Hematopoietic multipotent progenitor cell treated with erythropoietin and hydrocortisone succinate and interleukin-3 and kit ligand, for 6 days (in vitro differentiated cells): ENCODE results near the gene PSD4.

Source experiments
- DNase-seq: peaks from one replicate; pipeline ENCODE4 v3.0.0-alpha.2; 2015

Gene PSD4

DNA sequence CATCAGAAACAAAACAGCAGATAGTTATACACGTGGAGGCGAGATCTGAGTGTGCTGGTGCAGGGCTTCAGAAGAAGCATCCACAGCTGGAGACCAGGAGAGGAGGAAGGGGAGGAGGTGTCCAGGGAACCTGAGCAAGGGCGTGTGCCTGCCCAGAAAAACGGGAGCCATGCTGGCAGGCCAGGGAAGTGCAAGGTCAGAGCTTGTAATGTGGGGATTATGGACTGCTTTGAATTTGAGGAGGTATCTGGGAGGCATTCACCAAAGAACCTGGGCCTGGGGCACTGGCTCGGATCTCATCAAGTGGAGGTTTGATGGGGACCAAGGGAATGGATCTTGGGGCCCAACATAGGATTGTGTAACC lies 12.6 kb downstream of the PSD4 start:
- DNase-seq, result no peak

DNA sequence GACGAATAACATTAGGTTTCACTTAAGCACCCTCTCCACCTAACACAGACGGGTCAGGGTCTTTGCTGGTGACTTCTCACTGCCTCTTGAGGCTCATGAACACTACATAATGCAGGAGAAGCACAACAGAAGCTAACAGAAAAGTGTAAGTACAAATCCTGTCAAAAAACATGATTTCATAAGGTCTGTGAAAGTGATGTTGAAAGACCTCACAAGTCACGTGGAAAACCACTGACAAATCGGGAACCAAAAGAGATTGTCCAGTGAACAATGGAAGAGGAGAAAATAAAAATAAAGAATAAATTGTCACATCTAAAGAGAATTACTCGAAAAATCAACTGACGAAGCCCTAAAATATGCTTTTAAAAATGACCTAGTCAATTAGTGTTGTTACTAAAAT lies 14.0 kb downstream of the PSD4 start:
- no peak for DNase-seq

DNA sequence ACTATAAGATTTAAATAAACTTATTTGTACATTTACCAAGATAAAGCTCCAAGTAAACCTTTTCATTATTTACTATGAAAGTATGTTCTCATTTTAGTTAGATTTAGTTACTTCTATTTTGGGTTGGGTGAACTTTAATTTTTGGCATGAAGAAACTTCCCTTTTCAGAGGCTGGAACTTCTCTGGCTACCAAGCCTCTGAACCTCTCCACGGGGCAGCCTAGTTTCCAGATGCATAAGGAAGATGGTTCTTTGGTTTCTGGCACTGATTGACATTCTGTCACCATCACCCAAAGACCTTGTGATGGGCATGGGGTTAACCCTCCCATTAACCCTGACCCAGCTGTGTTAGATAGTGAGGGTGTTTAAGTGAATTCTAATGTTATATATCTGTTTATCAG lies 17.1 kb downstream of the PSD4 start:
- DNase-seq, result no peak

DNA sequence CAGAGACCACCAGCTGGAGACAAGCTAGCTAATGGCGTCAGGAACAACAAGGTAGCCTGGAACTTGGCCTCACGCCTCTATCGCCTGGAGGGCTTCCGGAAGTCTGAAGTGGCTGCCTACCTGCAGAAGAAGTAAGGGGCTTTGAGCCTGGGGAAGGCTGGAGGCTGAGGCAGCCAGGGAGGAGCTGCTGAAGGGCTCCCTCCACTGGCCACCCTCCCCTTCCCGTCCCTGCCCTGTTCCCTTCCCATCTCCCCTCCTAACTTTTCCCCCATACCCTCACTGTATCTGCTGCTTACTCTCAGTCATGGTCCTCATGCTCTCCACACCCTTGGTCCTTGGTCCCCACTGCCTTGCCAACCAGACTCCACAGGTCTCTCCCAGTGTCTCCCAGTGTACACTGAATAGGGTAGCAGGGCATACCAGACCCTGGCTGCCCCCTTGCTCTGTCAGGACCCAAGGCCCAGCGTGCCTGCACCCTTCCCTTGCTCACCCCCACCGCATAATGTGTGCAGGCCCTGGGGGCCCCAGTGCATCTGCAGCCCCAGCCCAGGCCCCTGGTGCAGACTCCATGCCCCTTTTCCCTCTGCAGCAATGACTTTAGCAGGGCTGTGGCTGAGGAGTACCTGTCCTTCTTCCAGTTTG lies 18.8 kb downstream of the PSD4 start:
- no peak for DNase-seq

DNA sequence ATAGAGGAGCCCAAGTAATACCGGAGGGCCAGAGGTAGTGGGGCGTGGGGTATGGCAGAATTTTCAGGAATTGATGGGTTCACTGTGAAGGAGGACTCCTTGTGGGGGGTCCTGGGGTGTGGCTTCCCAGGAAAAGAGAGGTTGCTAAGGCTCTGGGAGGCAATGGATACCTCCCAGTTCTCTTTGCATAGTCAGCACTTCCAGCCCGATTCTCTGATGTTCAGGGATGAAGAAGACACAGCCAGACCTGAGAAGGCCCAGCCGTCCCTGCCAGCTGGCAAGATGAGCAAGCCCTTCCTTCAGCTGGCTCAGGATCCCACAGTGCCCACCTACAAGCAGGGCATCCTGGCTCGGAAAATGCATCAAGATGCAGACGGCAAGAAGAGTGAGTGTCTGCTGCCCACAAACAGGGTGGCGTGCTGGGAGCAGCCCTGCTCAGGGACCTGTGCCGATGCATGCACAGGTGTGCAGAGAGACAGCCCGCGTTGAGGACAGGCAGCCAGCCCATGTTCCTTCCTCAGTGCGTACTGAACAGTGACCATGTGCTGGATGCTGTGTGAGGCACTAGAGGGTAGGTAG lies 22.2 kb downstream of the PSD4 start:
- DNase-seq, result no peak

DNA sequence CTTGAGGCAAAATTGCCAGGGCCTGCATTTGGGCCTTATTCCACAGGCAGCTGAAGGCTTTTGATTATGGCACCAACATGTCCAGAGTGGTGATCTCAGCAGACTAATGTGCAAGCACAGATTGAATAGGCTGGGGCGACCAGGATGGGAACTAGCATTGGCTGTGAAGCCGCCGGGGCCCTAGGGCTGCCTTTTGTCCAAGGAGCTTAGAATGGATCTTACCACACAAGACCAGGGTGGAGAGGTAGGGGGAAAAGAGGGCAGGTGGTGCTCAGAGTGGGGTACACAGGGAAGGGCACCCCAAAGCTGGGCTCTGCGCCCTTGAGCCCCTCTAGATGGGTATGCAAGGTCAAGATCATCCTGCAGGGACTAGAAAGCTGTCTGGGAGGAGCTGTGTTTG lies 23.1 kb downstream of the PSD4 start:
- no peak for DNase-seq

DNA sequence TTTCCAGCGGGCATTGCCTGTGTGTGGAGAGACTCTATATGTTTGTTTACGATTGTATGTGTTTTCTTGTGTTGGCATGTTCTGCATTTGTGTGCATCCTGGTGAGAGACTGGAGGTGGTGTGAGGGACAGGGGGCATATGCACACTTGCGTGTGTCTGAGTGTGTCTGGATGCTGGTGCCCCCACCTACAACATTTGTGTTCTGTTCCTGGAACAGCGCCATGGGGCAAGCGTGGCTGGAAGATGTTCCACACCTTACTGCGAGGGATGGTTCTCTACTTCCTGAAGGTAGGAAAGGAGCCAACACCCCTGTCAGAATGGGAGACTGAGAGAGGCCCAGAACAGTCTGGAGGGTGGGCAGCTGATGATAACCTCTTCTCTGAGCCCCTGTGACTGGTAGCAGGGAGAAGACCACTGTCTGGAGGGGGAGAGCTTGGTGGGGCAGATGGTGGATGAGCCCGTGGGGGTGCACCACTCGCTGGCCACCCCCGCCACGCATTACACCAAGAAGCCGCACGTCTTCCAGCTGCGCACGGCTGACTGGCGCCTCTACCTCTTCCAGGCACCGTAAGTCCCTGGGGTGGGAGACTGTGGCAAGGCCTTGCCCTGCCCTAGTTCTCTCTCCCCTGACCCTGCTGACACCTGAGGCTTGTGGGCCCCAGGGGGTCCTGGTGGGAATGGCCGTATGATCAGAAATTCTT lies 23.7 kb downstream of the PSD4 start:
- no peak for DNase-seq

DNA sequence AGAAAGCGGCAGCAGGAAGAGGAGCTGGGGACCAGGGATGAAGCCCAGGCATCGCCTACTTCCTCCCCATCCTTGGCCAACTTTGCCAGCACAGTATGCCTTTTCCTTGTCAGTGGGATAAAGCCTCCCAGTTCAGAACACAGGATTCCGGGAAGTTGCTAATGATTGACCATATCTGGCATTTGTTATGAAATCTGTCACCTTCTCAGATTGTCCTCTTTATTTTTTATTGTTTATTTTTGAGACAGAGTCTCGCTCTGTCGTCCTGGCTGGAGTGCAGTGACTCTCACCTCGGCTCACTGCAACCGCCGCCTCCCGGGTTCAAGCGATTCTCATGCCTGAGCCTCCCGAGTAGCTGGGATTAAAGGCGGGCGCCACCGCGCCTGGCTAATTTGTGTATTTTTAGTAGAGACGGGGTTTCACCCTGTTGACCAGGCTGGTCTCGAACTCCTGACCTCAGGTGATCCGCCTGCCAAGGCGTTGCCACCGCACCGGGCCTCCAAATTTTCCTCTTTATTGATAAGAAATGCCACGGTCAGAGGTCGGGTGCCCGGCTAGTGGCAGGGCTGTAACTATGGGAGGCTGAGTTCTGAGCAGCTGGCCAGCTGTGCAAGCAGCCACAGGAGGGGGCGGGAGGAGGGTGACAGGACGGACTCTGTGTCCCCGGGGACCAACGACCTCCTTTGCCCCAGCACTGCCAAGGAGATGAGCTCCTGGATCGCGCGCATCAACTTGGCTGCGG lies 24.4 kb downstream of the PSD4 start:
- DNase-seq, result no peak

DNA sequence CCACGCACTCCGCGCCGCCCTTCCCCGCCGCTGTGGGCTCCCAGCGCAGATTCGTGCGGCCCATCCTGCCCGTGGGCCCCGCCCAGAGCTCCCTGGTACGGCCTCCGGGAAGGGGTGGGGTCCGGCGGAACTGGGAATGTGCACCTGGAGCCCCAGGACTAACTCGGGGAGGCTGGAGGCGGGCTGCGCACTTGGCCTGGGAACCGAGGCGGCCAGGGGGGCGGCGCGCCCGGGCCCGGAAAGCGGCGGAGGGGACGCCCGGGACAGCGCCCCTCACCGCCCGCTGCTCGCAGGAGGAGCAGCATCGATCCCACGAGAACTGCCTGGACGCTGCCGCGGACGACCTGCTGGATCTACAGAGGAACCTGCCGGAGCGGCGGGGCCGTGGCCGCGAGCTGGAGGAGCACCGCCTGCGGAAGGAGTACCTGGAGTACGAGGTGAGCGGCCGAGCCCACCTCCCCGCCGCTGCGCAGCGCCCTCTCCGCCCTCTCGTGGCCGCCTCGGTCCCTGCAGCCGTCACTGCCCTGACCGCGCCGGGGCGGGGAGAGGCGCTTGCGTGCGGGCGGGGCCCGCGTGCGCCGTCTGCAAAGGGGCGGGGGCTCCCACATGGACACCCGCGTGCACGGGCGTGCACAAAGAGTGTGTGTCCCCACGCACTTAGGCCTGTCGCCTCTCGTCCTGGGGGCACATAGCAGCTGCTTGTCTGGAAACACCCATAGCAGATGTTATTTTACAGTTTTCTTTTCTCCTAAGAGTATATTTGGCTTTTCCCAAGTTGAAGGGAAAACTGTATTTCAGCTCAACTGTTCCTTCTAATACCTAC lies 25.2 kb downstream of the PSD4 start:
- DNase-seq, result peak; percentile 88

DNA sequence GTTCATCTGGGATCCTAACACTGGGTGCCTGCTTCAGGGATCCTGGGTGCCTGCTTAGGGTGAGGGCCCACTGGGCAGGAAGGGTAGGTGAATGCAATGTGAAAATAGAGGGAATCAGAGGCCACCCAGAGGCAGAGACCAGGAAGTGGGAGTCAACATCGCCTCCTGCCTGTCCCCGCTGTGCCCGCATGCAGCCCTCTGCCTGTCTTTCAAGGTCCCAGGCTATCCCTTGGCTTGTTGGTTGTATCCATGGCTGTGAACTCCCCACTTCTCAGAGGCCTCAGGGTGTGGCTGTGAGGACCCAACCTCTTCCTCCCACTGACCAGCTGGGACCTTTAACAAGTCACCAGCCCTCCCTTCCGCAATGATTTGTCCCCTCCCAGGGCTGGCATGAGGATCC lies 26.5 kb downstream of the PSD4 start:
- DNase-seq, result peak; percentile 40

DNA sequence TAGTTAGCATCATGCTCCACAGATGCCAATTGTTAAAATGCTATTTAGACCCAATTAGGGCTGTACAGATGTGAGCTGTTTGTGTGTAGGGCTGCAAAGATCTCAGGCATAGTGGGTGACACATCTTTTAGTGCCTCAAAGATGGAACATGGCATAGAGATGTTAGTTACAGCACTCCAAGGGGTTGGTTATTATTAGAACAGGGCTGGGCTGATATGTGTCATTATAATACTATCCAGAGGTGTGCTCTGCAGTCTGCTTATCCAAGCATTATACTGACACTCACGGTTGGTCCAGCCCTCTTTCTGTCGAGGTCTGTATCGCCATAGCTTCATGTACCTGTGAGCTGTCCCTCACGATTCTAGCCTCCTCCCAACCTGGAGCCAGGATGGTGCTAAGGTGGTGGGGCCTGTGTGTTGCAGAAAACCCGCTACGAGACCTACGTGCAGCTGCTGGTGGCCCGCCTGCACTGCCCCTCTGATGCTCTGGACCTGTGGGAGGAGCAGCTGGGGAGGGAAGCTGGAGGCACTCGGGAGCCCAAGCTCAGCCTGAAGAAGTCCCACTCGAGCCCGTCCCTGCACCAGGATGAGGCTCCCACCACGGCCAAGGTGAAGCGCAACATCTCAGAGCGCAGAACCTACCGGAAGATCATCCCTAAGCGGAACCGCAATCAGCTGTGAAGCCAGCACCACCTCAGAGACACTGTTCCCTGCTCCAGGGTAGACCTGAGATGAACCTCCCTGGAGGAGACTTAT lies 27.1 kb downstream of the PSD4 start:
- DNase-seq, result no peak

DNA sequence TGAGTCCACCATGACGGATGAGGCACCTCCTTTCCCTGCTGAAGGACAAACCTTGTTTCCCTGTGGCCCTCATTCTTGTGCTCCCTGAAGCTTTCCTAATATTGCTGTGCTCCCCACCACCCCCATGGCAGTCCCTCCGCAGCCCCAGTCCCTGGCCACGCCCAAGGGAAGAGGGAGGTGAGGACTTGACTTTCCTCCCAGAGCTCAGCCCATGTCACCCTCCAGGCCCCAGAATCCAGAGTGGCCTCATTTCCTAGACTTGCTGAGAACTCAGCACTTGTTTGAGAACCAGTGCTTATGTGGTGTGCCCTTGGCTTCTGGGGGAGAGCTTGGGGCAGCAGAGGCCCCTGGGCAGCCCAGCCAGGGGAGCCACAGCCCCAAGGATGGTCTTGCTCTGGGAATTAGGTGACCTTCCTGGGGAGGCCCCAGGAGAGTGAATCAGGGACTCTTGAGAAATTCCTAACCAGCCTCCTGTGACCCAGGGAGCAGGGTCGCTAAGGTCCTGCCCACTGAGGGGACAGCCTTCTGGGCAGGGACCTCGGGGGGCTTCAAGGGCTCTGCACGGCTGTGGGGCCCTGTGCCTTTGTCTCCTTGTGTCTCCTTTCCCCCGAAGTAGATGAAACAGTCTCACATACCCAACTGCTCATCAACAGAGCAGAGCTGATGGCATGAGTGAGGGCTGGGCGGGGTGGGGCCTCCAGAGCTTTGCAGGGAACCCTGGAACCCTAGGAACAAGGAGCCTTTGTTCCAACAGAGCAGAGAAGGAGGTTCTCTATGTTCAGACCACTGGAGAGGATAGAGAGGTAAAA lies 27.9 kb downstream of the PSD4 start:
- DNase-seq, result no peak

DNA sequence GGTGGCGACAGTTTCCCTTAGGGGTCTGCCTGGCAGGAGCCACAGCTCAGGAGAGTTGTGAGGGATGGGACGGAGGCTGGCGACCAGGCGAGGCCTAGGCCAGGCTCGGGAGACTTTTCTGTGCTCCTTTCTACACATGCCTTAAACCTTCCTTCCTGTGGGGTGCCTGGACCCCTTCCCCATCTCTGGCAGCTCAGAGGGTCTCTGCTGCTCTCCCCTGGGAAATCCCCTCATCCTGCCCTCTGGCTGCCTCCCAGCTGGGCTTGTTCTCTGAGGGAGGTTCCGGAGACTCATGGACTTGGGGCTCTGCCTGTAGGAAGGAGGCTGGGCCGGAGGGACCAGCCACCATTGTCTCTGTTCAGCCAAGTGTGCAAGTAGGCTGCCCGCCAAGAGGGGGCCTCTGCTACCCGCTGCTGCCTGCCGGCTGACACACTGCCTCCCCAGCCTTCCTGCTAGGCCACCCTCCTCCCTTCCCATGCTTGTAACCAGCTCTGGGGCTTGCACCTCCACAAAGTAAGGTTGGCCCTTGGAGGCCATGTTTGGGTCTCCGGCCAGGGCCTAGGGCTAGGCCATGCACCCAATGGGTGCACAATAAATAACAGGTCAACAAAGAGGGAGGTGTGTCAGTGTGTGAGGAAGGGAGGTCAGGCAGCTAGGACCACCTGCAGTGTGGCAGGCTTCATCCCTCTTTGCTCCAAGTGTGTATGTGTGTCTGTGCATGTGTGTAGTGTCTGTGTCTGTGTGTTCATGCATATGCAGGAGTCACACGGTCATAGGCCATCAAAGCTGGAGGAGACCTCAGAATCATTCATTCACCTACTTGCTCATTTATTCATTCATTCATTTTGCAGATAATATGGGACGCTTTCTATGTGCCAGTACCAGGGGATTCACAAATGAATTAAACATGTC lies 28.8 kb downstream of the PSD4 start:
- DNase-seq, result no peak

DNA sequence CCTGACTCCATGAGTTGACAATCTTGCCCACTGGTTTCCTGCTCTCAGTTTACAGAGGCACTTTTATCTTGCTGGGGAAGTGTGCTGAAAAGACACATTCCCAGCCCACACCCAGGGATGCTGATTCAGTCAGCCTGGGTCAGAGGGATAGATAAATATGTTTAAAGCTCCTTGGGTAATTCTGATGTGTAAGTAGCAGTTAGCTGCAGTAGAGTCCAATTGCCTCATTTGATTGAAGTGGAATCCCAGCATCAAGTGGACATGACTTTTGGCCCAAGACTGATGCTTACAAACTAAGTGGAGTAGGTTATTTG lies 29.4 kb downstream of the PSD4 start:
- no peak for DNase-seq

DNA sequence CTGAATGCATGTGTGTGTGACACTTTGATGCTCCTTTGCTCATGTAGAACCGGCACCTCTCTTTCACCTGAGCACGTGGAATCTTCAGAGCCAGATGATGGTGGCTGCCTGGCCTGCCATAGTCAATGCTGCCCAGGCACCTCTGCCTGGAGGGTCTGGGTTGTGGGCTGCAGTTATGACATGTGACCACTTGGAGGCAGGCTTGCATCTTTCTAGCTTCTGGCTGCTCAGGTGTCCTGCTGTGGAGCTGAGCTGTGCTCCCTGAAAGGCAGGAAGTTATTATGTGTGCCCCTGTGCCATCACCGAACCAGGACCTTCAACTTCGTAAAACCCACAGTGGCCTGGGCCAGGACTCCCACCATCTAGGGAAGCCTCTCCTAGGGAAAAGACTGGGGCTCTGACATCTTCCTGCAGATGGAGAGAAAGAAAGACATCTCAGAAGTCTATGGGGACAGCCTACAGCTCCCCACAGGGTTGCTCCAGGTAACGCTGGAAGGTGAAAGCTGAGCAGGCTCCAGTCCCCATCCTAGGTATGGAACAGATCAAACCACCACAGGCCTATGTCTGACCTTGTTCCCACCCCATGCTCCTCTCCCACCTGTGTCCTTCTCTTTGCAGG lies 30.2 kb downstream of the PSD4 start:
- peak; percentile 87 for DNase-seq

DNA sequence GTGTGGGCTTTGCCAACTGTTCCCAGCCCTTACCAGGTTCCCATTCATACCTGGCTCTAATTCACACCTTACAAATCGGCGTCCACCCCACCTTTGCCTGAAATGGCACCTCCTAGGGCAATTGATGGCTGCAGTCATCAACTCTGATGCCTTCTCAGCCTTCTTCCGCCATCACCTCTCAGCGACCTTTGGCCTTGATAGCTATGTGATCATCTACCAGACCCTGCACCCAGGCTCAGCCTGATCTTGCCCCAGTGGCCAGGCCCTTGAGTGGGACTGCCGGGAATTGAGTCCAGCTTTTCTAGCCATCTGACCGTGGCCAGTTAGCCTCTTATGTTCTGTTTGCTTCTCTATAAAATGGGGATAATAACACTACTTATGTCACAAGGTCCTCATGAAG lies 32.5 kb downstream of the PSD4 start:
- no peak for DNase-seq

DNA sequence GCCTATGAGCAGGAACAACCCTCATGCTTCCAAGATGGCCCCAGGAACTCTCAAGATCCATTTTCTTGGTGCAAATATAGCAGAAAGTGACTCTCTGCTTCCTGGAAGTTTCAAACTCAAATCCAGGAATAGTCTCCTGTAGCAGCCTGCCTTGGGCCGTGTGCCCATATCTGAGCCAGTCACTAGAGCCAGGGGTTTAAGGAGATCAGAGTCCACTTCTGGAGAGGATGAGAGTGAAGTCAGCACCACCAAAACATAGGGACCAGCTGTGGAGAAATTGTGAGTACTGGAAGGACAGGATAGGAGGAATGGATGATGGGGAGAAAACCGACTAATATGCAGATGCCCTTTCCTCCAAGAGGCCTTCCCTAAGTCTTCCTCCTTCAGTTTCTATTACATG lies 33.2 kb downstream of the PSD4 start:
- DNase-seq, result no peak

DNA sequence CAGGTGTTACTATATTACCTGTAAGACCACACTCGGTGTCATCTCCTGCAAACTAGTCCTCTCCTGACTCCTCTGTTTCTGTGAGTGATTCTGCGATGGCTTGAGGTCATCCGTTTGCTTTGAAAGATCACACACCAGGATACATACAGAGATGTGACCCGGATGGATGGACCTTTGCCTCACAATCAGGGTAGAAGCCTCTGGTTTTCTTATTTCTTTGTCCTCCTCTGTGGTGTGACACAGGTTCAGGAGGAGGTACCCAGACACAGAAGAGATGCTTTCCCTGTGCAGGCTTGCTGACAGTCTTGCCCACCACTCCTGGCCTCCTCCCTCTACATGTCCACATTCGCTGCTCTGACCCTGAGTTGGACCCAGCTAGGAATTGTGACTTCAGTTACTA lies 34.6 kb downstream of the PSD4 start:
- DNase-seq, result no peak

DNA sequence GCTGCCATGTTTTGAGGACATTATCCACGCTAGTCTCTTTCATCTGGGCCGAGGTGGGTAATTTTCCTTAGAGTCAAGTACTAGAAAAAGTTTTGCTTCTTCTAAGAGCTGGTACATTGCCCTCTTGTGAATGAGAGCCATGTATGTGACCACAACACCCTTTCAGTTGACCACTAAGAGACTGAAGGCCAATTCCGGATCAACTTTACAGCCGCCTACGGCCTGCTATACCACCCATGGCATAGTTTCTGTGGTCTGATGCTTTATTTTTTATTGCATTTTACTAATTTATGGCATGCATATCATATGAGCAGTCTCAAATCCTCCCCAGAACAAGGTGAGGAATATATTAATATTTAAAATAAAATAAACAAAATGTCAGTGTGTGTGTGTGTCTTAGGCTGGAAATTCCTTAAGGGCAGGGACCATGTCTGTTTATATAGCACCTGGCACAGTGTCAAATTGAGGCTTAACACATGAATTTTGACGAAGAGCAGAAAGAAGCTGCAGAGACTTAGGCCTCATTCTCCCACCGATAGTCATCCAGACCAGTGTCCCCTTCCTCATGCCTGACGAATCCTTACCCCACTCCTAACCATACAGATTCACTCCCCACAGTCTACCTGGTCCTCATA lies 35.4 kb downstream of the PSD4 start:
- DNase-seq, result no peak
